ENCODE measurements around the gene MARS1. TPM values are rescaled to one million over a fixed set of nuclear protein-coding genes. Genes with fewer than 3 reads are reported as not detected.

The MARS1 gene
- total and polyA plus RNA-seq, 8 donors, result 35.1 to 1,821 (median 61.7) TPM

DNA sequence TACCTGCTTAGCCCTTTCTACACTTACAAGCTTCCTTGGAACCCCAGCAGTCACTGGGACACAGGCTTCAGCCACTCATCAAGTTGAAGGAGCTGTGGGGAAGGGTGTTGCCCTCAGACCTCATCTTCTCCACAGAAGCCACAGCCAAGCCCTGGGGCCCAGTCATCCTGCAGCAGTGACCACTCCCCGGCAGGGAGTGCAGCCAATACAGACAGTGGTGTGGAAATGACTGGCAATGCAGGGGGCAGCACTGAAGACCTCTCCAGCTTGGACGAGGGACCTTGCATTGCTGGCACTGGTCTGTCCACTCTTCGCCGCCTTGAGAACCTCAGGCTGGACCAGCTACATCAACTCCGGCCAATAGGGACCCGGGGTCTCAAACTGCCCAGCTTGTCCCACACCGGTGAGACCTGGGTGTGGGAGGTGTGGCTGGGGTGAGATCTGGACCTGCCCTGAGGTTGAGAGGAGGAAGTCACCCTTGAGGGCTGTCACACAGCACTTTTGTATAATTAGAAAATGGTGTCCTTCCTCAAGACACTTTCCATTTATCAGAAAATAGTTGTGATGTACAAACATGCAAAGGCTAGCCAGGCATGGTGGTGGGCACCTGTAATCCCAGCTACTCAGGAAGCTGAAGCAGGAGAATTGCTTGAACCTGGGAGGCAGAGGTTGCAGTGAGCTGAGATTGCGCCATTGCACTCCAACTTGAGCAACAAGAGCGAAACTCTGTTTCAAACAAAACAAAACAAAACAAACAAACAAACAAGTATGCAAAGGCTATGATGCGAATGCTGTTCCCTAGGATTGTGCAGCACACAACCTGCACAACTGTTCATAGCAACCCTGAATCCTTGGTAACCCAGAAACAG is 18.3 kb upstream of the MARS1 start:
- Histone ChIP-seq H3K36me3 (peaks cover 0 to 26% (median 9%) of the 10 kb centered on the region in 4 donors), H3K27me3 (peaks cover 0 to 71% (median 8%) of the 10 kb centered on the region in 3 donors), H3K27ac (no peak overlapping the region), H3K4me1 (peaks cover 0 to 12% (median 2%) of the 10 kb centered on the region in 4 donors), H3K9me3 (no peaks in the 10 kb centered on the region), H3K4me3 (no peak overlapping the region)
- intact Hi-C loops (cut with DNase I; ENCODE audit: low total_unique reads), result no loop called here
- no peak for DNase-seq
- no peak for TF ChIP-seq POLR2AphosphoS5 (IDR thresholded peaks at IDR 0.05)
- TF ChIP-seq, protein P1, sequence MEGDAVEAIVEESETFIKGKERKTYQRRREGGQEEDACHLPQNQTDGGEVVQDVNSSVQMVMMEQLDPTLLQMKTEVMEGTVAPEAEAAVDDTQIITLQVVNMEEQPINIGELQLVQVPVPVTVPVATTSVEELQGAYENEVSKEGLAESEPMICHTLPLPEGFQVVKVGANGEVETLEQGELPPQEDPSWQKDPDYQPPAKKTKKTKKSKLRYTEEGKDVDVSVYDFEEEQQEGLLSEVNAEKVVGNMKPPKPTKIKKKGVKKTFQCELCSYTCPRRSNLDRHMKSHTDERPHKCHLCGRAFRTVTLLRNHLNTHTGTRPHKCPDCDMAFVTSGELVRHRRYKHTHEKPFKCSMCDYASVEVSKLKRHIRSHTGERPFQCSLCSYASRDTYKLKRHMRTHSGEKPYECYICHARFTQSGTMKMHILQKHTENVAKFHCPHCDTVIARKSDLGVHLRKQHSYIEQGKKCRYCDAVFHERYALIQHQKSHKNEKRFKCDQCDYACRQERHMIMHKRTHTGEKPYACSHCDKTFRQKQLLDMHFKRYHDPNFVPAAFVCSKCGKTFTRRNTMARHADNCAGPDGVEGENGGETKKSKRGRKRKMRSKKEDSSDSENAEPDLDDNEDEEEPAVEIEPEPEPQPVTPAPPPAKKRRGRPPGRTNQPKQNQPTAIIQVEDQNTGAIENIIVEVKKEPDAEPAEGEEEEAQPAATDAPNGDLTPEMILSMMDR (IDR thresholded peaks at IDR 0.05), result no peak
- no peak for TF ChIP-seq EP300 (IDR thresholded peaks at IDR 0.05)
- TF ChIP-seq POLR2A (IDR thresholded peaks at IDR 0.05), result no peak
- WGBS, 5 donors, result 81 to 88% (median 83%) methylated on average over 10 of the region's 10 CpGs

GRCh38 chr12:57470286-57470969 is 17.4 kb upstream of the MARS1 start:
- Histone ChIP-seq H3K9me3 (no peaks in the 10 kb centered on the region), H3K4me1 (peaks cover 7 to 21% (median 10%) of the 10 kb centered on the region in 4 donors), H3K36me3 (peaks cover 0 to 32% (median 9%) of the 10 kb centered on the region in 4 donors), H3K27ac (no peak overlapping the region), H3K27me3 (peaks cover 0 to 76% (median 17%) of the 10 kb centered on the region in 3 donors), H3K4me3 (no peak overlapping the region)
- 83 to 95% (median 92%) methylated on average over 12 to 14 of the region's 14 CpGs for WGBS, 5 donors
- no peak for DNase-seq
- intact Hi-C loops (cut with DNase I; ENCODE audit: low total_unique reads), result no loop called here
- TF ChIP-seq, protein P1 (IDR thresholded peaks at IDR 0.05), result no peak
- no peak for TF ChIP-seq POLR2A (IDR thresholded peaks at IDR 0.05)
- TF ChIP-seq EP300 (IDR thresholded peaks at IDR 0.05), result no peak
- no peak for TF ChIP-seq POLR2AphosphoS5 (IDR thresholded peaks at IDR 0.05)

GRCh38 chr12:57470970-57471656 is 16.8 kb upstream of the MARS1 start:
- no peak overlapping the region for H3K4me3 ChIP-seq
- H3K27ac ChIP-seq, result no peak overlapping the region
- WGBS, 5 donors, result 58 to 77% (median 71%) methylated on average over 3 to 4 of the region's 4 CpGs
- DNase-seq, result no peak
- TF ChIP-seq POLR2AphosphoS5 (IDR thresholded peaks at IDR 0.05) (no peak), POLR2A (IDR thresholded peaks at IDR 0.05) (no peak), EP300 (IDR thresholded peaks at IDR 0.05) (no peak)
- TF ChIP-seq, protein P1 (IDR thresholded peaks at IDR 0.05), result no peak
- peaks cover 0 to 83% (median 23%) of the 10 kb centered on the region in 3 donors for H3K27me3 ChIP-seq
- intact Hi-C loops (cut with DNase I; ENCODE audit: low total_unique reads), result no loop called here
- H3K4me1 ChIP-seq, result peaks cover 14 to 28% (median 17%) of the 10 kb centered on the region in 4 donors
- H3K9me3 ChIP-seq, result no peaks in the 10 kb centered on the region
- peaks cover 0 to 32% (median 9%) of the 10 kb centered on the region in 4 donors for H3K36me3 ChIP-seq

DNA sequence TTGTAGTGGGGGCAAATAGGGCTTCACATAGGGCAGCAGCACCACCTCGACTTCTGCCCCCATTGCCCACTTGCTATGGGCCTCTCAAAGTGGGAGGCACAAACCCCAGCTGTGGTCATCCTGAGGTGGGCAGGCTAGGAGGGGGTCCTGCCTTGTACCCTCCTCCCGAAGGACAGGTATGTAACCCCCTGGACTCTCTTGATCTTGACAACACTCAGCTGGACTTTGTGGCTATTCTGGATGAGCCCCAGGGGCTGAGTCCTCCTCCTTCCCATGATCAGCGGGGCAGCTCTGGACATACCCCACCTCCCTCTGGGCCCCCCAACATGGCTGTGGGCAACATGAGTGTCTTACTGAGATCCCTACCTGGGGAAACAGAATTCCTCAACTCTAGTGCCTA is 16.2 kb upstream of the MARS1 start:
- WGBS, 5 donors, result 80 to 90% (median 84%) methylated on average over 3 of the region's 3 CpGs; no CpG with 5 or more reads in 1 of the 5 donors
- no peak overlapping the region for H3K27ac ChIP-seq
- no peak for TF ChIP-seq EP300 (IDR thresholded peaks at IDR 0.05)
- TF ChIP-seq, protein P1 (IDR thresholded peaks at IDR 0.05), result no peak
- no peak for TF ChIP-seq POLR2A (IDR thresholded peaks at IDR 0.05)
- no peak for TF ChIP-seq POLR2AphosphoS5 (IDR thresholded peaks at IDR 0.05)
- H3K4me1 ChIP-seq, result peaks cover 17 to 33% (median 22%) of the 10 kb centered on the region in 4 donors
- intact Hi-C loops (cut with DNase I; ENCODE audit: low total_unique reads), result no loop called here
- no peaks in the 10 kb centered on the region for H3K9me3 ChIP-seq
- DNase-seq, result no peak
- H3K36me3 ChIP-seq, result peaks cover 0 to 32% (median 9%) of the 10 kb centered on the region in 4 donors
- peaks cover 0 to 88% (median 29%) of the 10 kb centered on the region in 3 donors for H3K27me3 ChIP-seq
- H3K4me3 ChIP-seq, result no peak overlapping the region

Data from stomach (tissue), 9 donors.